SK-N-SH (cell line): ENCODE data around the gene DYNLRB1. TPM values are rescaled to one million over a fixed set of nuclear protein-coding genes. Genes with fewer than 3 reads are reported as not detected.
A peak's percentile ranks its signal among the peaks of the same experiment; 100 is the strongest.

Source experiments
- CTCF ChIA-PET: fragments of 300-600, 350-600 bp; formaldehyde crosslinking; extraction: SDS; loops from one replicate; lab custom pipeline; 2021; lab: Yijun Ruan, JAX
- POLR2A ChIA-PET: fragments of 350-600 bp; sonication (Branson Sonifier 250); formaldehyde crosslinking; extraction: SDS; loops from one replicate; lab custom pipeline; 2020; ENCODE audit warnings: antibody characterized with exemption, inconsistent platforms; lab: Yijun Ruan, JAX
- DNase-seq: peaks from one replicate; pipeline ENCODE4 v3.0.0; 2012
- H2AFZ ChIP-seq: fragments of 200-600 bp; sonication (generic); 2 replicates; pipeline ENCODE4 v1.8.1; 2016; ENCODE audit warnings: antibody characterized with exemption, mild to moderate bottlenecking, low read depth
- H3F3A ChIP-seq: fragments of 200-600 bp; sonication (generic); replicated peaks from 2 replicates; pipeline ENCODE3; 2016; ENCODE audit warnings: antibody characterized with exemption, mild to moderate bottlenecking; ENCODE audit not compliant: insufficient read depth
- H3K27ac ChIP-seq, 2 experiments: fragments of 200-500 bp in 1 of 2; fragments of 200-600 bp in 1 of 2; sonication (Bioruptor generic) in 1 of 2; sonication (generic), shearing (Covaris generic) in 1 of 2; 2 replicates each; pipeline versions ENCODE4 v1.5.1 to v1.6.1; 2014 to 2016; ENCODE audit warnings: low read depth in 2 of 2, inconsistent platforms in 1 of 2, low read length in 1 of 2, mild to moderate bottlenecking in 1 of 2, mixed read lengths in 1 of 2
- H3K27me3 ChIP-seq: fragments of 200-600 bp; sonication (generic), shearing (Covaris generic); 2 replicates; pipeline ENCODE4 v1.6.1; 2016; ENCODE audit warnings: mixed run types; ENCODE audit not compliant: insufficient read depth
- H3K36me3 ChIP-seq, 2 experiments: fragments of 200-500 bp in 1 of 2; fragments of 200-600 bp in 1 of 2; sonication (Bioruptor generic) in 1 of 2; sonication (generic) in 1 of 2; replicated peaks in 1 of 2; 2 replicates each; pipeline versions ENCODE3 to v1.5.1; 2014 to 2016; ENCODE audit warnings: low read length in 1 of 2, mild to moderate bottlenecking in 1 of 2; ENCODE audit not compliant: insufficient read depth in 2 of 2, control insufficient read depth in 1 of 2
- H3K4me1 ChIP-seq, 2 experiments: fragments of 200-500 bp in 1 of 2; fragments of 200-600 bp in 1 of 2; sonication (Bioruptor generic) in 1 of 2; sonication (generic), shearing (Covaris generic) in 1 of 2; 2 replicates each; pipeline versions ENCODE4 v1.5.1 to v1.6.1; 2014 to 2016; ENCODE audit warnings: low read depth in 1 of 2, low read length in 1 of 2, mixed run types in 1 of 2; ENCODE audit not compliant: insufficient read depth in 2 of 2, control insufficient read depth in 1 of 2
- H3K4me2 ChIP-seq: fragments of 200-600 bp; sonication (generic), shearing (Covaris generic); 2 replicates; pipeline ENCODE4 v1.6.1; 2017; ENCODE audit warnings: mixed run types
- H3K4me3 ChIP-seq, 2 experiments: fragments of 200-500 bp in 1 of 2; fragments of 200-600 bp in 1 of 2; sonication (Bioruptor generic) in 1 of 2; sonication (generic), shearing (Covaris generic) in 1 of 2; 2 replicates each; pipeline versions ENCODE4 v1.5.1 to v1.8.1; 2014 to 2016; ENCODE audit warnings: low read depth in 2 of 2, inconsistent platforms in 1 of 2, low read length in 1 of 2, mild to moderate bottlenecking in 1 of 2, mixed read lengths in 1 of 2, moderate library complexity in 1 of 2
- H3K79me2 ChIP-seq: fragments of 200-600 bp; sonication (generic); 2 replicates; pipeline ENCODE4 v1.8.1; 2017; ENCODE audit warnings: mild to moderate bottlenecking; ENCODE audit not compliant: insufficient read depth
- H3K9ac ChIP-seq: fragments of 200-600 bp; sonication (generic); 2 replicates; pipeline ENCODE4 v1.6.1; 2017; ENCODE audit warnings: mixed run types
- H3K9me2 ChIP-seq: fragments of 200-600 bp; sonication (generic); 2 replicates; pipeline ENCODE4 v1.6.1; 2017; ENCODE audit warnings: mixed run types
- H3K9me3 ChIP-seq: fragments of 200-600 bp; sonication (generic); 2 replicates; pipeline ENCODE4 v1.6.1; 2017; ENCODE audit warnings: mixed run types, mild to moderate bottlenecking, moderate library complexity
- H4K20me1 ChIP-seq: fragments of 200-600 bp; sonication (generic); 2 replicates; pipeline ENCODE4 v1.6.1; 2017; ENCODE audit warnings: mild to moderate bottlenecking, mixed run types; ENCODE audit not compliant: insufficient read depth
- CHD2 ChIP-seq: fragments of 150-350 bp; IDR thresholded peaks from 2 replicates; pipeline ENCODE4 v1.6.1; 2018; ENCODE audit warnings: low read length; ENCODE audit not compliant: partially characterized antibody
- ELF1 ChIP-seq: IDR thresholded peaks from 2 replicates; pipeline ENCODE4 v1.4.0; 2012
- EP300 ChIP-seq, 2 experiments: IDR thresholded peaks; 2 replicates each; pipeline versions ENCODE4 v1.4.0 to v1.6.1; 2012; ENCODE audit warnings: borderline replicate concordance in 1 of 2, low read depth in 1 of 2, low read length in 1 of 2
- GABPA ChIP-seq: IDR thresholded peaks from 2 replicates; pipeline ENCODE4 v1.4.0; 2012; ENCODE audit warnings: low read depth, mild to moderate bottlenecking
- IRF3 ChIP-seq: fragments of 150-350 bp; IDR thresholded peaks from 2 replicates; pipeline ENCODE4 v1.6.1; 2016; ENCODE audit warnings: mild to moderate bottlenecking, low read depth, low read length
- JUND ChIP-seq: IDR thresholded peaks from 2 replicates; pipeline ENCODE4 v1.4.0; 2012
- MAX ChIP-seq: IDR thresholded peaks from 2 replicates; pipeline ENCODE4 v1.4.0; 2012; ENCODE audit warnings: low read depth
- POLR2AphosphoS5 ChIP-seq: IDR thresholded peaks from 2 replicates; pipeline ENCODE4 v1.6.1; 2012; ENCODE audit warnings: low read depth, low read length
- RAD21 ChIP-seq: IDR thresholded peaks from 2 replicates; pipeline ENCODE4 v1.6.1; 2012; ENCODE audit warnings: mild to moderate bottlenecking, low read length
- RCOR1 ChIP-seq: fragments of 150-350 bp; IDR thresholded peaks from 2 replicates; pipeline ENCODE4 v1.6.1; 2017; ENCODE audit warnings: antibody characterized with exemption, low read length
- RXRA ChIP-seq: IDR thresholded peaks from 2 replicates; pipeline ENCODE4 v1.4.0; 2012; ENCODE audit warnings: low read depth, mild to moderate bottlenecking, borderline replicate concordance
- SMC3 ChIP-seq: IDR thresholded peaks from 2 replicates; pipeline ENCODE4 v1.6.1; 2012; ENCODE audit warnings: low read depth, low read length, improper control_type of control experiment
- TAF1 ChIP-seq: IDR thresholded peaks from 2 replicates; pipeline ENCODE4 v1.6.1; 2012; ENCODE audit warnings: low read depth, mild to moderate bottlenecking, low read length, moderate library complexity, borderline replicate concordance
- TCF12 ChIP-seq: IDR thresholded peaks from 2 replicates; pipeline ENCODE4 v1.4.0; 2012
- TEAD4 ChIP-seq: IDR thresholded peaks from 2 replicates; pipeline ENCODE4 v1.4.0; 2012; ENCODE audit warnings: mild to moderate bottlenecking, borderline replicate concordance; ENCODE audit not compliant: insufficient read depth
- WGBS: methylation state at CpG from one replicate; pipeline ENCODE4 v1.1.6; 2017; ENCODE audit warnings: low lambda C conversion rate; 5-methylcytosine and 5-hydroxymethylcytosine counted together
- polyA plus RNA-seq, 3 experiments: library from polyadenylated mRNA; depleted of rRNA; stranded (reverse); fragments of >200 nt; gene quantifications; 2 replicates each; pipeline ENCODE4 v1.2.3, GENCODE V29; 2012
- TF ChIP-seq, protein P1 (sequence below): IDR thresholded peaks from 2 replicates; pipeline ENCODE4 v1.4.0; 2012; ENCODE audit warnings: low read depth, borderline replicate concordance
- TF ChIP-seq, protein P2 (sequence below): IDR thresholded peaks from 2 replicates; pipeline ENCODE4 v1.6.1; 2012; ENCODE audit warnings: mild to moderate bottlenecking, low read depth, low read length, moderate library complexity

Gene DYNLRB1
- polyA plus RNA-seq, 1 of the 3 experiments (the other 2 are of a cell fraction), result 402 TPM

DNA sequence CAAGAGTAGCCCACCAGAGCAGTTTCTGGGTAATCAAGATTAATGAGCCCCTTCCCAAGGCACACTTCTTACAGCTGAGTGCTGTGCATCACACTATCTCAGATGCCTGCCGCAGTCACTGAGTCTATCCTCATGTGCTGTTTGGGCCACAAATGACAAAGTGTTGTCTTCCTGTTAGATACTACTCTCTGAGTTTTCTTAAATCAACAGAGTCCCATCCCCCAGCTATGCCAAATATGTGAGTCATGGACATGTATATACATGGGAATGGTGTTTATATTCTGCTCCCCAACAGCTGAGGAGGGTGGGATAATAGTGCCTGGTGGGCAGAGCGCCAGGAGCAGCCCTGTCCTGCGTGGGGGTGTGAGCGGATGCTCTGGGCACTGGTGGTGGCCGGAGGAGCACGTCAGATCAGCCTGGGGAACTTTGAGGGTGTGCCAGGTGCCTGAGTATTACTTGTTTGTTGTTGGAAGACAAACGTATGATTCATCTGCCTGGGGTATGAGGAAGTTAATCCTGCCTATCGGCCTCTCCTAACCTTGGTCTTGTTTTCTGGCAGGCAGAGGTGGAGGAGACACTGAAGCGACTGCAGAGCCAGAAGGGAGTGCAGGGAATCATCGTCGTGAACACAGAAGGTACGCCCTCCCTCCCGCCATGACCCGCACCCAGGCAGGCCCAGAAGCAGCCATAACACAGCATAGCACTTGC lies 9.6 kb downstream of the DYNLRB1 start (continued):
- TF ChIP-seq GABPA, result no peak
- TF ChIP-seq, protein P1, sequence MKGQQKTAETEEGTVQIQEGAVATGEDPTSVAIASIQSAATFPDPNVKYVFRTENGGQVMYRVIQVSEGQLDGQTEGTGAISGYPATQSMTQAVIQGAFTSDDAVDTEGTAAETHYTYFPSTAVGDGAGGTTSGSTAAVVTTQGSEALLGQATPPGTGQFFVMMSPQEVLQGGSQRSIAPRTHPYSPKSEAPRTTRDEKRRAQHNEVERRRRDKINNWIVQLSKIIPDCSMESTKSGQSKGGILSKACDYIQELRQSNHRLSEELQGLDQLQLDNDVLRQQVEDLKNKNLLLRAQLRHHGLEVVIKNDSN, result no peak
- TF ChIP-seq TEAD4, result peak; percentile 52; the same call in 1 of the 2 replicates
- no peak for TF ChIP-seq RAD21
- peak; percentile 80 for TF ChIP-seq JUND
- peak; percentile 95 for TF ChIP-seq ELF1
- TF ChIP-seq, protein P2, sequence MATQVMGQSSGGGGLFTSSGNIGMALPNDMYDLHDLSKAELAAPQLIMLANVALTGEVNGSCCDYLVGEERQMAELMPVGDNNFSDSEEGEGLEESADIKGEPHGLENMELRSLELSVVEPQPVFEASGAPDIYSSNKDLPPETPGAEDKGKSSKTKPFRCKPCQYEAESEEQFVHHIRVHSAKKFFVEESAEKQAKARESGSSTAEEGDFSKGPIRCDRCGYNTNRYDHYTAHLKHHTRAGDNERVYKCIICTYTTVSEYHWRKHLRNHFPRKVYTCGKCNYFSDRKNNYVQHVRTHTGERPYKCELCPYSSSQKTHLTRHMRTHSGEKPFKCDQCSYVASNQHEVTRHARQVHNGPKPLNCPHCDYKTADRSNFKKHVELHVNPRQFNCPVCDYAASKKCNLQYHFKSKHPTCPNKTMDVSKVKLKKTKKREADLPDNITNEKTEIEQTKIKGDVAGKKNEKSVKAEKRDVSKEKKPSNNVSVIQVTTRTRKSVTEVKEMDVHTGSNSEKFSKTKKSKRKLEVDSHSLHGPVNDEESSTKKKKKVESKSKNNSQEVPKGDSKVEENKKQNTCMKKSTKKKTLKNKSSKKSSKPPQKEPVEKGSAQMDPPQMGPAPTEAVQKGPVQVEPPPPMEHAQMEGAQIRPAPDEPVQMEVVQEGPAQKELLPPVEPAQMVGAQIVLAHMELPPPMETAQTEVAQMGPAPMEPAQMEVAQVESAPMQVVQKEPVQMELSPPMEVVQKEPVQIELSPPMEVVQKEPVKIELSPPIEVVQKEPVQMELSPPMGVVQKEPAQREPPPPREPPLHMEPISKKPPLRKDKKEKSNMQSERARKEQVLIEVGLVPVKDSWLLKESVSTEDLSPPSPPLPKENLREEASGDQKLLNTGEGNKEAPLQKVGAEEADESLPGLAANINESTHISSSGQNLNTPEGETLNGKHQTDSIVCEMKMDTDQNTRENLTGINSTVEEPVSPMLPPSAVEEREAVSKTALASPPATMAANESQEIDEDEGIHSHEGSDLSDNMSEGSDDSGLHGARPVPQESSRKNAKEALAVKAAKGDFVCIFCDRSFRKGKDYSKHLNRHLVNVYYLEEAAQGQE, result peak; percentile 25; the same call in 1 of the 2 replicates

- H3K4me3 ChIP-seq, result peak overlapping the region in 1 of 2 experiments; percentile 10; a peak in 1 of 4 replicates
- H3K79me2 ChIP-seq, result peaks cover 90% of the 10 kb centered on the region
- no peaks in the 10 kb centered on the region for H3K9me2 ChIP-seq
- H3K9me3 ChIP-seq, result no peaks in the 10 kb centered on the region
- H3F3A ChIP-seq, result peaks cover 37% of the 10 kb centered on the region
- CTCF ChIA-PET, result interaction anchor here (1.0 to 5.9 kb wide), 3 partner anchors 12 to 243 kb away, joined by 3 to 72 read pairs (median 5); no protein-coding TSS in a partner anchor
- peak overlapping the region; percentile 30; the same call in 1 of the 2 replicates for H3K9ac ChIP-seq
- H4K20me1 ChIP-seq, result peaks cover 66% of the 10 kb centered on the region
- H3K36me3 ChIP-seq, result peaks cover 40 to 45% of the 10 kb centered on the region in 2 experiments
- H3K27ac ChIP-seq, result peak overlapping the region; percentile 31 to 75; a peak in 3 of 4 replicates
- DNase-seq, result no peak
- 85% methylated on average over 5 of the region's 5 CpGs for WGBS
- no peak overlapping the region for H2AFZ ChIP-seq
- TF ChIP-seq RXRA (no peak), RCOR1 (no peak)
- TF ChIP-seq, all 33 proteins: peak for 0
- Histone ChIP-seq H3K4me2 (peak overlapping the region; percentile 53; the same call in 1 of the 2 replicates), H3K27me3 (no peaks in the 10 kb centered on the region), H3K4me1 (peaks cover 15 to 17% of the 10 kb centered on the region in 2 experiments; a peak in 3 of 4 replicates)
- POLR2A ChIA-PET, result no interaction called here
Measured at GRCh38 chr20:34526466-34526865, 10.2 kb downstream of the DYNLRB1 start.

GRCh38 chr20:34527016-34527415 lies 10.8 kb downstream of the DYNLRB1 start:
- H3K9me2 ChIP-seq, result no peaks in the 10 kb centered on the region
- no peak overlapping the region for H2AFZ ChIP-seq
- no peak overlapping the region for H3K4me3 ChIP-seq
- peaks cover 87% of the 10 kb centered on the region for H3K79me2 ChIP-seq
- no peak for DNase-seq
- peaks cover 64% of the 10 kb centered on the region for H4K20me1 ChIP-seq
- H3K9me3 ChIP-seq, result no peaks in the 10 kb centered on the region
- POLR2A ChIA-PET, result no interaction called here
- H3K36me3 ChIP-seq, result peaks cover 42 to 51% of the 10 kb centered on the region in 2 experiments
- no peak overlapping the region for H3K4me2 ChIP-seq
- WGBS, result 95% methylated on average over 10 of the region's 10 CpGs
- H3F3A ChIP-seq, result peaks cover 37% of the 10 kb centered on the region
- H3K9ac ChIP-seq, result no peak overlapping the region; the same call in 1 of the 2 replicates
- peak overlapping the region in 1 of 2 experiments; percentile 75; a peak in 2 of 4 replicates for H3K27ac ChIP-seq
- H3K4me1 ChIP-seq, result peaks cover 15 to 17% of the 10 kb centered on the region in 2 experiments; a peak in 3 of 4 replicates
- CTCF ChIA-PET, result interaction anchor here (0.7 to 5.9 kb wide), 4 partner anchors 12 to 1564 kb away, joined by 3 to 72 read pairs (median 4); no protein-coding TSS in a partner anchor
- no peaks in the 10 kb centered on the region for H3K27me3 ChIP-seq
- TF ChIP-seq SMC3 (no peak), IRF3 (no peak), EP300 (IDR thresholded peaks at IDR 0.05; ENCODE audit: borderline replicate concordance in 1 of 2, low read depth in 1 of 2, low read length in 1 of 2) (no peak), MAX (no peak), TCF12 (no peak), POLR2AphosphoS5 (no peak), TAF1 (no peak), CHD2 (no peak), RAD21 (no peak)
